Heart right ventricle (tissue), 16 donors: ENCODE data around the gene HOXC11. TPM values are rescaled to one million over a fixed set of nuclear protein-coding genes. Genes with fewer than 3 reads are reported as not detected.
A peak's percentile ranks its signal among the peaks of the same experiment; 100 is the strongest.

Source experiments
- ATAC-seq, 8 donors: fragments of 200-7000 bp; cut with Tn5 transposase; one replicate each; pipeline ENCODE4 v1.9.1; 2020; ENCODE audit warnings: mild to moderate bottlenecking in 8 of 8, moderate library complexity in 8 of 8, moderate number of reproducible peaks in 1 of 8
- DNase-seq, 2 donors: peaks; one replicate each; pipeline ENCODE4 v3.0.0-alpha.2; 2020
- H3K27ac ChIP-seq, 10 donors: fragments of 200-600 bp; sonication (generic) in 2 of 10; one replicate each; pipeline versions ENCODE4 v1.5.0 to v1.8.0; 2020 to 2022; ENCODE audit warnings: mild to moderate bottlenecking in 3 of 10
- H3K27me3 ChIP-seq, 7 donors: fragments of 200-600 bp; one replicate each; pipeline ENCODE4 v1.8.0; 2021 to 2022; ENCODE audit warnings: mild to moderate bottlenecking in 2 of 7
- H3K36me3 ChIP-seq, 9 donors: fragments of 200-600 bp; sonication (generic) in 1 of 9; one replicate each; pipeline versions ENCODE4 v1.5.0 to v1.8.0; 2020 to 2022; ENCODE audit warnings: mild to moderate bottlenecking in 2 of 9
- H3K4me1 ChIP-seq, 9 donors: fragments of 200-600 bp; sonication (generic) in 1 of 9; one replicate each; pipeline versions ENCODE4 v1.5.0 to v1.8.0; 2020 to 2022; ENCODE audit warnings: mild to moderate bottlenecking in 4 of 9
- H3K4me3 ChIP-seq, 10 donors: fragments of 200-600 bp; sonication (generic) in 2 of 10; one replicate each; pipeline versions ENCODE4 v1.5.0 to v1.8.0; 2020 to 2022; ENCODE audit warnings: mild to moderate bottlenecking in 7 of 10, moderate library complexity in 2 of 10
- H3K9me3 ChIP-seq, 11 donors: fragments of 200-600 bp in 10 of 11; sonication (generic) in 2 of 11; one replicate each; pipeline versions ENCODE4 v1.5.0 to v1.8.0; 2013 to 2022; ENCODE audit warnings: mild to moderate bottlenecking in 2 of 11, control low read depth in 1 of 11, moderate library complexity in 1 of 11
- WGBS, 2 donors: extraction: QIAGEN DNeasy Blood & Tissue Kit; methylation state at CpG; one replicate each; pipeline ENCODE4 v1.1.7; 2013; ENCODE audit warnings: inconsistent platforms in 1 of 2; 5-methylcytosine and 5-hydroxymethylcytosine counted together
- intact Hi-C, 10 donors: fragments of 100-400 bp; cut with DNase I; formaldehyde crosslinking; loops; one replicate each; pipeline versions ENCODE4 v1.11.1 to v1.14.2; 2022
- long read RNA-seq, 3 donors: library from polyadenylated mRNA; unstranded; transcript quantifications; one replicate each; pipeline ENCODE4 v2.0.0, GENCODE V29; 2020 to 2021
- polyA plus RNA-seq, 2 donors: library from polyadenylated mRNA; stranded (reverse); fragments of 200-250 nt; gene quantifications; one replicate each; pipeline ENCODE4 v1.2.3, GENCODE V29; 2013
- total RNA-seq, 10 donors: library from RNA; stranded (reverse); fragmentation: NEBNext Ultra II Directional in 3 of 10; extraction: Animal tissue kit (Norgen Biotek cat#: 25700) in 3 of 10; gene quantifications; one replicate each; pipeline versions ENCODE4 v1.2.1 to v1.2.4, GENCODE V29; 2021 to 2023
- TF ChIP-seq, protein P1 (sequence below), 9 donors: fragments of 200-600 bp; sonication (generic) in 2 of 9; IDR thresholded peaks; one replicate each; pipeline versions ENCODE4 v1.5.0 to v1.8.0; 2021 to 2022; ENCODE audit warnings: antibody characterized with exemption in 9 of 9, mild to moderate bottlenecking in 5 of 9, moderate library complexity in 1 of 9
- donor health status: Arrhythmogenic right ventricular cardiomyopathy.
- donor health status: ischemic (EF 13 %, LVEDD 7.1; RV severe dilation, severe dysfunction).
- donor health status: healthy with polysubstance abuse.
- donor health status: DM: no; HTN: yes; CAD: no.
- donor health status: DM: no; HTN: no; CAD: no.
- donor health status: ischemic (EF 25% LVEDD 6.9; RV normal size, moderate dysfunction).
- donor health status: ischemic (EF 25% LVEDD 5.7; RV mildly dilated, moderate dysfunction).
- donor health status: healthy.
- donor health status: DM: yes; HTN: yes; CAD: no.
- donor health status: Ischemic cardiomyopathy.
- donor health status: ischemic (EF 35%, LVEDD 5.7; RV mildly dilated, moderate dysfunction).
- donor health status: nonischemic (EF 11% LVEDD 7.7; RV severe dilation, severe dysfunction).
- donor health status: DM: yes; HTN: yes; CAD: no.
- donor health status: PGD.
- donor health status: ischemic (EF 29% LVEDD 5.4; RV normal size, mild dysfunction).
- donor health status: nonischemic (EF 23%, LVEDD 6.1; RV moderate dilation, normal function).

Gene HOXC11
- total RNA-seq (not detected), polyA plus RNA-seq (not detected)
- long read RNA-seq, donor 1, result 0 reads
- long read RNA-seq, donor 2, result 0 reads
- long read RNA-seq, donor 3, result 0 reads

GRCh38 chr12:53972722-53973235 is at the start of gene HOXC11:
TSS of gene HOXC11 (plus strand) at chr12:53973126. CDS start at chr12:53973242, 116 bp downstream.
- WGBS, 2 donors, result 5 to 7% methylated on average over 21 of the region's 21 CpGs
- H3K4me3 ChIP-seq, result peak within 1 kb of the TSS in 3 of 10 donors; percentile 2 to 37 (median 12)
- peaks cover 77 to 100% (median 100%) of the 10 kb centered on the region in 7 donors for H3K27me3 ChIP-seq
- H3K36me3 ChIP-seq, result no peaks in the 10 kb centered on the region
- no peak for DNase-seq
- TF ChIP-seq, protein P1, sequence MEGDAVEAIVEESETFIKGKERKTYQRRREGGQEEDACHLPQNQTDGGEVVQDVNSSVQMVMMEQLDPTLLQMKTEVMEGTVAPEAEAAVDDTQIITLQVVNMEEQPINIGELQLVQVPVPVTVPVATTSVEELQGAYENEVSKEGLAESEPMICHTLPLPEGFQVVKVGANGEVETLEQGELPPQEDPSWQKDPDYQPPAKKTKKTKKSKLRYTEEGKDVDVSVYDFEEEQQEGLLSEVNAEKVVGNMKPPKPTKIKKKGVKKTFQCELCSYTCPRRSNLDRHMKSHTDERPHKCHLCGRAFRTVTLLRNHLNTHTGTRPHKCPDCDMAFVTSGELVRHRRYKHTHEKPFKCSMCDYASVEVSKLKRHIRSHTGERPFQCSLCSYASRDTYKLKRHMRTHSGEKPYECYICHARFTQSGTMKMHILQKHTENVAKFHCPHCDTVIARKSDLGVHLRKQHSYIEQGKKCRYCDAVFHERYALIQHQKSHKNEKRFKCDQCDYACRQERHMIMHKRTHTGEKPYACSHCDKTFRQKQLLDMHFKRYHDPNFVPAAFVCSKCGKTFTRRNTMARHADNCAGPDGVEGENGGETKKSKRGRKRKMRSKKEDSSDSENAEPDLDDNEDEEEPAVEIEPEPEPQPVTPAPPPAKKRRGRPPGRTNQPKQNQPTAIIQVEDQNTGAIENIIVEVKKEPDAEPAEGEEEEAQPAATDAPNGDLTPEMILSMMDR (IDR thresholded peaks at IDR 0.05), result no peak
- intact Hi-C loops, result no loop called here
- ATAC-seq, result no peak
- H3K9me3 ChIP-seq, result no peaks in the 10 kb centered on the region
- H3K4me1 ChIP-seq, result peaks cover 2 to 28% (median 16%) of the 10 kb centered on the region in 9 donors
- H3K27ac ChIP-seq, result no peak within 1 kb of the TSS

DNA sequence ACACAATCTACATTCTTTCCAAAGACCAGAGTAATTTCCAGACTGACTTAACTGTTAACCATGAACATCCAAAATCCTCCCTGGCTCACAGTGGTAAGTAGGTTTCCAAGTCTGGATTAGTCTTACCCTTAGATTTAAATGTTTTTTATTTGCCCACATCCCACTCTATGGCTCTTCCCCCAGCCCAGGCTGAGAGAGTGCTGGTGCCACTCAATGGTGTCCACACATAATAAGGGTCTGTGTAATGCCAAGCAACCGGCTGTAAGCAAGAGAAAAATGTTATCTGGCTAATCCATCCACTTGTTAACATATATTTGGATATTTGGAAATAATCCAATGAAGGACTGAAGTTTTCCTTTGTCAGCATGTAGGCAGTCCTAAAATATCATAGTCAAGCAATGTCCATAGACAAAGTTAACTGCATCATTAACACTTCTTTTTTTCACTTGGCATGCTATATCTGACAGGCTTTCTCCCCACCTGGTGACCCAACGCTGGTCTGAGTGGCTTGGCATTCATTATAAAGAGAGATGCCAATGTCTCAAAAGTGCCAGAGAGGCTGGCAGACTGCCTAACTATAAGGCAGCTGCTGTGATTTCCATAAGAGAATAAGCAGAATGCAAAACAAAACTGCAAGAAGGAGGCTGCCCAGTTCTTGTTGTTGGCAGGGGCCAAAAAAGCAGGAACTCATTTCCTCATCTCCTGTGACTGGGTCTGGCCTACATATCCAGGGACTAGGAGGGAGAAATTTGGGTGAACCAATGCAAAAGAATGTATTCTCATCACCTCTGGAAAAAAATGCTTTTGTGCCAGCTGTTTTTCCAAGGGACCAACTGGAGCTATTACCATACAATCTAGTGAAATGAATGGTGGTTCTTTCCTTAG is 48.2 kb upstream of the HOXC11 start:
- peaks cover 0 to 6% (median 0%) of the 10 kb centered on the region in 9 donors for H3K4me1 ChIP-seq
- WGBS, 2 donors, result 28 to 30% methylated on average over 2 of the region's 2 CpGs
- DNase-seq (no peak), ATAC-seq (no peak)
- peaks cover 15 to 99% (median 94%) of the 10 kb centered on the region in 7 donors for H3K27me3 ChIP-seq
- TF ChIP-seq, protein P1 (IDR thresholded peaks at IDR 0.05), result no peak
- intact Hi-C loops, result no loop called here
- peaks cover 0 to 3% (median 0%) of the 10 kb centered on the region in 11 donors for H3K9me3 ChIP-seq
- H3K27ac ChIP-seq, result no peak overlapping the region
- H3K4me3 ChIP-seq, result no peak overlapping the region
- H3K36me3 ChIP-seq, result no peaks in the 10 kb centered on the region

DNA sequence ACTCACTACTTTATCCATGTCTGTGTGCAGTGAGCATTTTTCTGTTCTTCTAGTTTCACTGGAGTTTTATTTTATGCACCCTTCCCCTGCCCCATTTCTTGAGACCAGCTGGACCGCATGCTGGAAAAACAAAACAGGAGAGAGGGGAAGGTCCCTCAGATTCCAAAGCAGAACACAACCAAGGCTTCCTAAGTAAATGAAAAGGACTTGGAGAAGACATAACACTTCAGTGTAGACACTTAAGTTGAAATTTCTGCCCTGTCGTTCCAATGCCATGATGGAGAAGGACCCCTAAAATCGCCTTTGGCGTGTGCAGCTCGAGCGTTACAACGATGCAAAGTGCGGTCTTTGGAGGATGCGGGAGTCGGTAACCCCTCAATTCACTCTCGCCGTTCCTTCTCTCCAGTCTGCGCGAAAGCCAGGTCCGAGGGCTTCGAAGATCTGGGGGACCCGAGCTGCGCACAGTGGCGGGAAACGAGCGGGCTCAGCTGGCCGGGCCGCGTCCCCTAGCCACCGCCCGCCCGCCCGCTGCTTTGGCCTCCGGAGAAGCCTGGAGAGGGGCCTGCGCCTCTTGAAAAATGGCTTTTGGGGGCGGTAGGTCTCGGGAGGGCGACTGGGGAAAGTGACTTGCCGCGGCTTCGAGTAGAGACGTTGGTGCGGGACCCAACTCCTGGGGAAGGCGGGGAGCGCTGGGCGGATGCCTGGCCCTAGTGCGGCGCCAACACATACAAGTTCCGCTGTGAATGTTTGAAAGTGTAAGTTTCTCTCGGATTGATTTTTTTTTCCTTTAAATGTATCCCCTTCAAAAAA is 45.5 kb upstream of the HOXC11 start:
- Histone ChIP-seq H3K27me3 (peaks cover 15 to 100% (median 100%) of the 10 kb centered on the region in 7 donors), H3K4me1 (peaks cover 0 to 6% (median 0%) of the 10 kb centered on the region in 9 donors), H3K27ac (no peak overlapping the region), H3K9me3 (peaks cover 0 to 3% (median 0%) of the 10 kb centered on the region in 11 donors), H3K4me3 (no peak overlapping the region), H3K36me3 (no peaks in the 10 kb centered on the region)
- WGBS, 2 donors, result 3 to 4% methylated on average over 45 of the region's 45 CpGs
- ATAC-seq (no peak), DNase-seq (no peak)
- TF ChIP-seq, protein P1 (IDR thresholded peaks at IDR 0.05), result no peak
- intact Hi-C loops, result no loop called here
